HEK293T (cell line): ENCODE results near the gene MSANTD7.

Source experiments
- BHLHE40 ChIP-seq: fragments of 450-650 bp; IDR thresholded peaks from 2 replicates; pipeline ENCODE4 v1.6.1; 2016; ENCODE audit warnings: mild to moderate bottlenecking, moderate library complexity, borderline replicate concordance
- CTBP1 ChIP-seq: fragments of 450-650 bp; IDR thresholded peaks from 2 replicates; pipeline ENCODE4 v1.6.1; 2016; ENCODE audit warnings: borderline replicate concordance
- FOXA1 ChIP-seq: fragments of 450-650 bp; IDR thresholded peaks from 2 replicates; pipeline ENCODE4 v1.6.1; 2016; ENCODE audit warnings: mild to moderate bottlenecking
- FOXK2 ChIP-seq: fragments of 450-650 bp; IDR thresholded peaks from 2 replicates; pipeline ENCODE4 v1.6.1; 2016; ENCODE audit warnings: mild to moderate bottlenecking
- HDGF ChIP-seq: fragments of 450-650 bp; IDR thresholded peaks from 2 replicates; pipeline ENCODE4 v1.6.1; 2017; ENCODE audit warnings: antibody characterized with exemption, borderline replicate concordance
- NFRKB ChIP-seq: fragments of 450-650 bp; IDR thresholded peaks from 2 replicates; pipeline ENCODE4 v1.6.1; 2016; ENCODE audit warnings: mild to moderate bottlenecking, moderate library complexity
- SP1 ChIP-seq: fragments of 450-650 bp; IDR thresholded peaks from 2 replicates; pipeline ENCODE4 v1.6.1; 2017
- TARDBP ChIP-seq: fragments of 450-650 bp; IDR thresholded peaks from 2 replicates; pipeline ENCODE4 v1.6.1; 2016
- ZNF384 ChIP-seq: fragments of 450-650 bp; IDR thresholded peaks from 2 replicates; pipeline ENCODE4 v1.6.1; 2016

- TF ChIP-seq BHLHE40 (no peak), NFRKB (no peak), CTBP1 (no peak), SP1 (no peak), FOXK2 (no peak), FOXA1 (no peak), ZNF384 (no peak), HDGF (no peak), TARDBP (no peak)
These were observed 41.2 kb downstream of the MSANTD7 start for GRCh38 chr10:14879124-14879927.
